ENCODE measurements around the gene NUP35.

The NUP35 gene, protein sequence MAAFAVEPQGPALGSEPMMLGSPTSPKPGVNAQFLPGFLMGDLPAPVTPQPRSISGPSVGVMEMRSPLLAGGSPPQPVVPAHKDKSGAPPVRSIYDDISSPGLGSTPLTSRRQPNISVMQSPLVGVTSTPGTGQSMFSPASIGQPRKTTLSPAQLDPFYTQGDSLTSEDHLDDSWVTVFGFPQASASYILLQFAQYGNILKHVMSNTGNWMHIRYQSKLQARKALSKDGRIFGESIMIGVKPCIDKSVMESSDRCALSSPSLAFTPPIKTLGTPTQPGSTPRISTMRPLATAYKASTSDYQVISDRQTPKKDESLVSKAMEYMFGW

DNA sequence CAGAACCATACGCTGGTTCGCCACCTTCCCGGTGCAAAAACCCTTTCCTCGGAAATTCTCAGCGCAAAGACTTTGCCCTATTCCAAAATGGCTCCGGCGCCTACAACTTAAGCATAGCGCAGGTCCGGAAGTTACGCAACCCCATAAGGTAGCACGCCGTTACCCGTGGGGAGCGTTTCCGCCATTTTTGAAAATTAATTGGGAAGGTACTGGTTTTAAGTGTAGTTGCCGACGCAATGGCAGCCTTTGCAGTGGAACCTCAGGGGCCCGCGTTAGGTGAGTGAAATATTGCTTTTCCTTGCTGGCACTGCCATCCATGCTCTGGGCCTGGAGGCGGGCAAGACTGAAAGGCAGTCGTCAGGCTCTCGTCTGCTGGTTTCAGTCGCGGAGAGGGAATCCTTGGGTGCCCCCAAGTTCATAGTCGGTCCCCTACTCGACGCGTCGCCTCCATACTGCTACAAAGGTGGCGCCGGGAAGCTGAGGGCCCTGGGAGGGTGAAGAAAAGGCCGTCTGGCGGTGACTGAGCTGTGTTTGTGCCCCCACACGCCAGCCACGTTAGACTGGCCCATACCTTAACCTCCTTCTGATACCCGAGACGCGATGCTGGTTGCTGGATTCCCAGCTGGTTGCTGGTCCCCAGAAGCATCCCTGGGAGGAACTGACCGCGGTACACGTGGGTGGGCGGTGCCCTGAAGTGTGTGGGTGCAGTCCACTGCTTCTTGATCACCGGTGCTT is at the start of gene NUP35:
Gene NUP35, plus strand, starts transcription at position 222 of the 735 bp plus-strand sequence. Its CDS starts 15 bp downstream, at position 237.
- peak; percentile 95 for DNase-seq

DNA sequence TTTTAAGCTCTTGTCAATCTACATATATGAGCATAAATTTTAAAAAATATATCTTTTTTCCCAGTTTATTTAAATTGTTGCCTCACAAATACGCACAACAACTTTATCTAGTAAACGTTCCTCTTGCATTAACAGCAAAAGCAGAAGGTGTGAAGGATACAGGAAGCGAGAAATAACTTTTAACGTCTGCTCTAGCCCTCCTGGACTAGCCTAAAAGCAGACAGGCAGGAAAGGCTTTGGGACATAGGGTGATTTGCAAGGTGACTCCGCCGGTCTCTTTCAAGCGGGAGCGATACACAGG is 46.1 kb upstream of the NUP35 start:
- DNase-seq = peak; percentile 65

DNA sequence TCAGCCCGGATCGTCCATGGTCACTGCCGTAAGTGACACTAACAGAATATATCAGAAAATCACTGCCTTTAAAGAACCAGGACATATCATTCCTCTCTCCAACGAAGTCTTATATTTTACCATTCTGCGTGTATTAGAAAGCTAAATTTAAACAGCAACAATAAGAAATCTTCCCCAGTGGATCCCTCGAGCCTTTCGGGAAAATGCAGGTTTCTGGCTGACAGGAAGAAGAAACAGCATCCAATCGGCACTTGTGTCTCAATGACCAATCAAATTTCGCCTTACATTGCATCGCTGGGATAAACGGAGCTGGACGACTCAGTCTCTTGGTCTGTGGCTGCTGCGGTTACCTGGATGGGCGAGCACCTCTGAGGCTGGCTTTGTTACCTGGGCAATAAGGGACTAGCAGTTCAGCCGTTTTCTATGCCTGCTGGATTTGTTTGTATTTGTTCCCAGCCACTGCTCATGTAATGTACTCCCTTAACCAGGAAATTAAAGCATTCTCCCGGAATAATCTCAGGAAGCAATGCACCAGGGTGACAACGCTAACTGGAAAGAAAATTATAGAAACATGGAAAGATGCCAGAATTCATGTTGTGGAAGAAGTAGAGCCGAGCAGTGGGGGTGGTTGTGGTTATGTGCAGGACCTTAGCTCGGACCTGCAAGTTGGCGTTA is 45.6 kb upstream of the NUP35 start, which contains the start of gene DUSP19:
Gene DUSP19, plus strand, starts transcription at position 284 of the 675 bp plus-strand sequence. Its CDS starts 187 bp downstream, at position 471.
- DNase-seq = peak; percentile 89

DNA sequence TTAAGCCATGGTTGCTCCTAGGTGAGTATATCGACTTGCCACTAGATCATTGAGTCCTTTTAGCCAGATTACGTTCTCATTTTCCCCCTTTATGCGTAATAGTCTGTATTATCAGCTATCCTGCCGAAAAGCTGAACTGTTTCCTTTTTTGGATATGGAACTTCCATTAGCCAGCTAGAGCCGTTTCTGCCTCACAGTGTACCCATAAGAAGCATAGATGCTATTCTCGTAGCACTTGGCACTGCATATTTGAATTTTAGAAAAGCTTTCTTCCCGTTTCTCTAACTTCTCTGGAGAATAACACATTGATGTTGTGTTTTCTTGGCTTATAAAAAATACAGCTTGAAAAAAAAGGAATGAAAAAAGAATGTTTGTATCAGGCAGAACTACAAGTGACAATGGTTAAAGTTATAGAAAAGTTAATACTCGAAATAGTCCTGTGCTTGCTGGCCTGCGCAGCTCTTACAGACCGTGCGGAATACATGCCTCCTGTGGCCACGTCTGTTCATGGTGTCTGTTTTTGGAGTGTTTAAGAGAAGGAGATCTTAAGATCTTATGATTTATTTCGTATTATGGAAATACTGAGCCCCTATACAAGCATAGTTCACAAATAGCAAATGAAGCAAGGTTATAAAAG is 45.0 kb upstream of the NUP35 start:
- DNase-seq = no peak

DNA sequence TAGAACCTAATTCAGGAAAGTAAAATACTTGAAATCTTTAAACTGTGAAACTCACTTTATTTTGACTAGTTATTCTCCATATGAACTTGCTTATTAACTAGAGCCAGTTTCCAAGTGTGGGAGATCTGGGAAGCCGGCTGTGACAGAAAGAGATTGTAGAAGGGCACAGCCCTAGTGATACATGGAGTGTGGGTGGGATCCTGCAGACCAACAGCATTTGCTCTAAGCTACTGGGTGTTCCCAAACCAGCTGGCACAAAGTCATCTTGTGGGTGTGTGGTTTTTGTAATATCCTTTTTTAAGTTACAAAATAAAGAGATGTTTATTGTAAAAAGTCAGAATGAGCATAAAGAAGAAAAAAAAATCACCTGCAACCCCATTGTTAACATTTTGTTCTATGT is 42.3 kb upstream of the NUP35 start:
- DNase-seq = no peak

DNA sequence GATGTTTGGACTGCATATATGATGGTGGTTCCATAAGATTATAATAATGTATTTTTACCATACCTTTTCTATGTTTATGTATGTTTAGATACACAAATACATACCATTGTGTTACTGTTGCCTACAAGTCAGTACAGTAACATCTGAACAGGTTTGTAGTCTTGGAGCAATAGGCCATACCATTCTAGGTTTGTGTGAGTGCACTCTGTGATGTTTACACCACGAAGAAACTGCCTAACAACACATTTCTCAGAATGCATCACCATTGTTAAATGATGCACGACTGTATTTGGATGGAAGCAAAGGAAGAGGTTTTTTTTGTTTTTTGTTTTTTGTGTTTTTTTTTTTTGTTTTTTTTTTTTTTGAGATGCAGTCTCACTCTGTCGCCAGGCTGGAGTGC is 36.2 kb upstream of the NUP35 start:
- DNase-seq = no peak

DNA sequence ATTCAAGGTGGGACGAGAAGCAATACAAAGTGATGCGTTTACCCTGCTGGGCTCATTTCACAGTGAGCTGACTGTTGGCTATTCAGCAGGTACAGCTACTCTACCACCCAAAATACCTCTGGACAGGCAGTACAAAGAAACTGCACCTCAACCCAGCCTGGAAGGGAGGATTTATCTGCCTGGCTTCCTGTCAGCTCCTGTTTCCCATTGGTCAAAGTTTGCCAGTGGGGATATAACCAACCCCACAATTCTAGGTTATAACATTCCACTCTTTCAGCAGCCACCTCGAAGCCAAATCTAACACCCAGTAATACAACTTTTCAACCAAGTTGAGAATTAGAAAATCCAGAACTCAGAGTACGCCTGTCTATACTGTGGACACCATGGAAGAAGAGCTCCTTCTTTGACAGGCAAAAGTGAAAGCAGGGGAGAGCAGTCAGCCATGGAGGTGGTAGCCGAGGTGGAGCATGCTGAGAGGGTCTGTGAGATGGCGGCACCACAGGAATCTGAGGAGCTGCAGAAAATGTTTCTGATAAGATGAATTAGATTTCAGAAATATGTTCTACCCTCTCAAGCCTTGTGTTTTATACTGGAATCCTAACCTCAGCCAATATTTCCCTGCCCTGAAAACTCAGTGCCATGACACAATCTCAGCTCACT is 34.9 kb upstream of the NUP35 start:
- DNase-seq = no peak

DNA sequence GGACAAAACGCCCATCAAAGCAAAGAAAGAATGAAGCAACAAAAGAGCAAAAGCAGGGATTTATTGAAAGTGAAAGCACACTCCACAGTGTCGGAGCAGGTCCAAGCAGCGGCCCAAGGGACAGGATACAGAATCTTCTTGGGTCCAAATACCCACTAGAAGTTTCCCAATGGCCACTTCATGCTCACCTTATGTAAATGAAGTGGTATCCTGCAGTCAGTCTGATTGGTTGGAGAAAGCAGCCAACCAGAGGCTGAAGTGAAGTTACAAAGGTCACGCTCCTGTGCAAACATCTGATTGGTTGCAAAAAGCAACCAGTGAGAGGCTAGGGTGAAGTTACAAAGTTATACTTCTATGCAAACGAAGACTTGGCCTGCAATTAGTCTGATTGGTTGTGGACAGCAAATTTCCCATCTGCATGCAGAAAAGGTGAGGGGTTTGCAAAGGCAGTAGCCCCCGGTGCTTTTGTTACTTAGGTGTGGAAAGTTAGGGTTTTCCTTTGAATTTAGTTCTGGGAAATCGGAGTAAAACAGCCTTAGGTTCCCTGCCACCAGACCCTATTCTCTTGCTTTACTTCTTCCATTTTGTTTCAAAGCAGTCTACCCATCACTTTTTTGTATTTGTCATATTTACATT is 32.8 kb upstream of the NUP35 start:
- DNase-seq = no peak

DNA sequence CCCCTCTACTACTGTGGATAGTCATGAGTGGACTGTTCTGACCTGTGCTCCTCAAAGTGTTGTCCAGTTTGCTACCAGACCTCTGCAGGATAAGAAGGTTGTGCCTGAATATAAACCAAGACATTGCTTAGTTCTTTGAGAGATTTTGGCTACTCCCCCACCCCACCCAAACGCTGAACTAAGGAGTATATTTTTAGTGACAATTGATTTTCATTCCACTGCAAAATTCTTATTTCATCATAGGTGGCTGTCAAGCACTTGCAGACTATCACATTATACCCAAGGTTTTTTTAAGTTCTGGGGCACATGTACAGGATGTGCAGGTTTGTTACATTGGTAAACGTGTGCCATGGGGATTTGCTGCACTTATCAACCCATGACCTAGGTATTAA is 32.3 kb upstream of the NUP35 start:
- DNase-seq = no peak

DNA sequence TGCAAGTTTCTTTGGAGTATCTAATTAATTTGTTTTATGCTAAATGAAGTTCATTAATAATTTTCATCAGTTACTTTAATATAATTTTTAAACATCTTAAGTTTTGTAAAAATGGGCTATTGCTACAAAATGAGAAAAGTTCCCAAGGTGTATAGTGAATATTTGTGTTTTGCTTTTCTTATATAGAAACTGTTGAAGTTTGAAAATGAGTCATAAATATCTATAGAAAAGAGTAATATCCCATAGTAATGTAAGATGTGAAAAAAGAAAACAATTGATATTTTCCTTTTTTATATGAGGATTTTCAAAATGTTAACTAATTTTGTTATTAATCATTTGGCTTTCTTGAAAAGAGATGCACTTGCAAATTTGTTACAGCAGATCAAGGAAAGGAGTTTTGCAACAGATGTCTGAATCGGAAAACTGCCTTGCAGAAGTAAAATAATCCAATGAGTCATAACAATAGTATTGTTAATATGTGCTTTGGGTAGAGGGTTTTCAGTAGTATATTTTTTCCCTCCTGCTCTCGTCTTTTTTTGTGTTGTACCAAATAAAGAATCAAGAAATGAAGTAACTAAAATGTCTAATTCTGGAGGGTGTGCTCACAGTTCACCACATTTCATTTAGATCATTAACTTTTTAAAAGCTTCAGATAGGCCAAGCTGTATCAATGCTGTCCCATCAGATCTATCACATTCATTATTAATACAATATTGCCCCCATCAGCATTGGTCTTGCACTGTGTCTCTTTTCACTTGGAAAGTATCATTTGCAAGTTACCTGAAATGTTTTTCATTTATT is 30.2 kb upstream of the NUP35 start:
- no peak for DNase-seq

DNA sequence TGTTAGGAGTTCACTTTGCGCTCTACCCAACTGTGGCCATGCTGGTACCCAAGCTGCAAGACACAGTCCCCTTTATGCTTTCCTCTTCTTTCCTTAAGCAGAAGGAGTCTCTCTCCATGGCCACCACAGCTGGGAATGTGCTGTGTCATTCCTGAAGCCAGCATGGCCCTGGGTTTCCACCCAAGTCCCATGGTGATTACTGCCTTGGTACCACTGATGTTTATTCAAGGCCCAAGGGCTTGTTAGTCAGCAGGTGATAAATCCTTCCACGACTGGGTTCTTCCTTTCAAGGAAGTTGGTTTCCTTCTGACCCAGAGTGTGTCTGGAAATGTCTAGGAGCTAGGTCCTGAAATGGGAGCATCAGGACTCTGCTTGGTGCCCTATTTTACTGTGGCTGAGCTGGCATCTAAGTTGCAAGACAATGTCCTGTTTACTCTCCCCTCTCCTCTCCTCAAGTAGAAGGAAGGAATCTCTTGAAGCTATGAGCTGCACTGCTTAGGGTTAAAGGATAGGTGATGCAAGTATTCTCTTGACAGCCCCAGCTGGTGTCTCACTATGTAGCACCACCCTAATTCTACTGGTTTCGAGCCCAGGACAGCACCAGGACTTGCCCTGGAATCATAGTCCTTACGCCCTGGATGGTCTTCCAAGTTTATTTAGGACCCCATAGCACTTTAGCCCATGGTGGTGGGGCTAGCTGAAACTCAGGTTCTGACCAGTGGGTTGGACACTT is 18.7 kb upstream of the NUP35 start:
- no peak for DNase-seq

DNA sequence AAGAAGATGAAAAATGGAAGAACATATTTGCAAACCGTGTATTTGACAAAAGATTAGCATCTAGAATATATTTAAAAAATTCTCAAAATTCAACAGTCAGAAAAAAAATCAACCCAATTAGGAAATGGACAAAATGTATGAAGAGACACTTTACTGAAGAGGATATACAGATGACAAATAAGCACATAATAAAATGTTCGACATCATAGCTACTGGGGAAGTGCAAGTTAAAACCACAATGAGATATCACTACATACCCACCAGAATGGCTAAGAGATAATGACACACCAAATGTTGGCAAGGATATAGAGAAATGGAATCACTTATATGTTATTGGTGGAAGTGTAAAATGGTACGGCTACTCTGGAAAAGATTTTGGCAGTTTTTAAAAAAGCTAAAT is 11.7 kb upstream of the NUP35 start:
- no peak for DNase-seq

DNA sequence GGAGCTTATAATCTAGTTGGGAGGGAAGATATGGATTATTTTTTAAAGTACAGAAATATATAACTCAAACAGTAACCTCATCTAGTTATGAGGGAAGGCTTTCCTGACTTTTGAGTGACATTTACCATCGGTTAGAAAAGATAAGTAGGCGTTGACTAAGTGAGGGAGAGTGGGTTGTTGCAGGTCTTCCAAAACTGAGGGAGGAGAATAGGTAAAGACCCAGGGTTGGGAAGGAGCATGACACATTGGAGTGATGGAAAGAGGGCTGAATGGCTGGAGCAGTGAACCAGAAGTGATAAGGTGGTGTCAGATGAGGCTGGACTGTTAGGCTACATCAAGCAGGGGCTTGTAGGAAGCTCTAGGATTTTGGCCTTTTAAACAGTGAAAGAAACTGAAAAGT is 10.6 kb upstream of the NUP35 start:
- no peak for DNase-seq

DNA sequence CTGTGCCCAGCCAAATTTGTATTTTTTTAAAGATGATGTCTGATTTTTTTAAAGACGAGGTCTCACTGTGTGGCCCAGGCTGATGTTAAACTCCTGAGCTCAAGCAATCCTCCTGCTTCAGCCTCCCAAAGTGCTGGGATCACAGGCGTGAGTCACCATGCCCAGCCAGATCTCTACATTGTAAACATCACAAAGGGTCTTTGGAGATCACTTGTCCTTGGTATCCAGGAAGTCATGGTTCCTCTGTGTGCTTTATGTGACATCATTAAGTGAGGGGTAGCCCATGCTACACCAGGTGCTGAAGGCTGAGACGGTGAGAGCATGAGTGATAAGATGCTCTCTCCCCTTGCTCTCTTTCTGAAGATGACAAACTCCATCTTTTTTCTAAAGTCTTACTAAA is 7.0 kb upstream of the NUP35 start:
- DNase-seq = no peak

DNA sequence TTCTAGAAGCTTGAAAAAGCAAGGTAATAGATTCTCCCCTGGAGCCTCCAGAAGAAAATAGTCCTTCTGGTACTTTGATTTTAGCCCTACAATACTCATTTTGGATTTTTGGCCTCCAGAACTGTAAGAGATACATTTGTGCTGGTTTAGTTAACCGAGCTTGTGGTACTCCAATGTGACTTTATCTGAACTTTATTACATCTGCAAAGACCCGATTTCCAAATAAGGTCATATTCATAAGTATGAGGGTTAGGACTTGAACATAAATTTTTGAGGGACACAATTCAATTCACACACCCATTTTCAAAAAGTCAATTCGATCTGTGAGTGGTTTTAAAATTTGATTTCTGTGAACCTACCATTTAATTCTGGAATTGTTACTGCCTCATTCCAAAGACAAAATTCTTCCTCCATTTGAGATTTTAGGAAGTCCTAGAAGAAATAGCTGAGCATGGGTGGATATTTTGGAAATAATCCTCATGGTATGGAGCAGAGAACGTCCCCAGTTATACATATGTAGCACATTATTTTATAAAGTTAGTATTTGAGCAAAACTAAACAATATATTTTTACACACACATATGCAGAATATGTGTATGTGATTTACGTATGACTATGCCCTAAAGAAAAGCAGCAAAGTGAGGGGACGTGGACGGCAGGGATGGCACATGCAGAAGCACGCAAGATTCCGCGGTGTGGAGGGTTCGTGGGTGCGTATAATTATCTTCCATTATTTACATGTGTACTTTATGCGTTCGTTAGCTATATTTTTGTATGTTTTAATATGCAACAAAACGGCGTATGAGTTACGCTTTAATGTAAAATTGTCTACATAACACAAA is 905 bp upstream of the NUP35 start:
- DNase-seq = no peak

DNA sequence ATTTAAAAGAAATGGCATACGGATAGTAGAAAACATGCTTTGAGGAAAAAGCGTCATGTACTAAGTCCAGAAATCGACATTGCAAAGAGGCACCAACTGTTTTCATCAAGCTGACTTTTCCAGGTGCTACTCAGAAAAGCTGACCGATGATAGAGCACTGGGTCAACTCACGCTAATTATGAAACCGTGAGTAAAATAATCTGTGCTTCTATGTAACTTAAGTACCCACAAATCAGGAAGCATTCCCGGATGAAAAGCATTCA is 353 bp upstream of the NUP35 start:
- DNase-seq = no peak

DNA sequence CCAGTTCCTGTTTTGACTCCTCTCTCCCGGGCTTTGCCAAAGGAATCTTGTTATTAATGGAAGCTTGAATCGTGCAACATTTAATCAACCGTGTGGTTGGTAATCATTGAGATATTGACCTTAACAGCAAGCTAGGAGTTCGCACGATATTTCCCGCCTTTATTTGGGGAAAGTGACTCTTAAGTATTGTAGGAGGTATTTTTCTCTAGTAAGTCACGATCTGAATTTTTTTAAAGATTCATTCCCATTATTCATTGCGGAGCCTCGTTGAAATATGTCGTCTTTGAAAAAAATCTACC is 663 bp downstream of the NUP35 start:
- no peak for DNase-seq

DNA sequence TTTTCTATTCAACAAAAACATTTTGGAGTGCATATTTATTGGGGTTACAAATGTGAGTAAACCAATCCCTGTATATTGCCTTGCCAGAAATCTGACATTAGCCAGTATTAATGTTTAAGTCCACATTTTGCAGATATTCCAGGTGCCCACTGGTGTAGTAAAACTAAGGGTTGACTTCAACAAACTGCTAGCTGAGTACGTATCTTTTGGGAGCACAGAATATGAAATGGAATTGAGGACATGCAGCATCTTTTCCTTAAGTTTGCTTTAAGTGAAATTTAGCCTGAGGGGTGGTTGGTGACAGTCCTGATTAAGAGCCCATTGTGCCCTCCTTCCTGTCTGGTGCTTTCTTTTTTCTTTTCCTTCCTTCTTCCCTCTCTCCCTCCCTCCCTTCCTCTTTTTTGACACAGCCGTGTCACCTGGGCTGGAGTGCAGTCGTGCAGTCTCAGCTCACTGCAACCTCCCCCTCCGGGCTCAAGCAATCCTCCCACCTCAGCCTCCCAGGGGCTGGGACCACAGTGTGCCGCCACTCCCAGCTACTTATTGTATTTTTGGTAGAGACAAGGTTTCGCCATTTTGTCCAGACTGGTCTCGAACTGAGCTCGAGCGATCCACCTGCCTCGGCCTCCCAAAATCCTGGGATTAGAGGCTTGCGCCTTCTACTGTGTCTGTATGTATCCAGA is 1.6 kb downstream of the NUP35 start:
- no peak for DNase-seq

DNA sequence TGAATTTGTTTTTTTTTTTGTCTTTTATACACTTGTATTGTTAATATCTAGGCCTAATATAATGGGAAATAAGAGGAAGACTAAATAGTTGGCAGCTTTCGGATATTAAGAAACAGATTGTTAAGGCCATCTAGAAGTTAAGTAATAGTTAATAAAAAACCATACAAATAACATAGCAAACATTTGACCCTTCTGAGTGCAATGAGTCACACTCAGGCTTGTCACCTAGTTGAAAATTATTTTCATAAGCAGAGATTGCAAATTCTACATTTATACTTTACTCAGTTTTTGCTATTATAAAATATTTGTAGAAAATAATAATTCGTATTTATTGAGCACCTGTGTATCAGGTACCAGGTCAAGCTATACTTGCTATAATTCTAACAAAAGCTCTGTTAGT is 2.4 kb downstream of the NUP35 start:
- no peak for DNase-seq

DNA sequence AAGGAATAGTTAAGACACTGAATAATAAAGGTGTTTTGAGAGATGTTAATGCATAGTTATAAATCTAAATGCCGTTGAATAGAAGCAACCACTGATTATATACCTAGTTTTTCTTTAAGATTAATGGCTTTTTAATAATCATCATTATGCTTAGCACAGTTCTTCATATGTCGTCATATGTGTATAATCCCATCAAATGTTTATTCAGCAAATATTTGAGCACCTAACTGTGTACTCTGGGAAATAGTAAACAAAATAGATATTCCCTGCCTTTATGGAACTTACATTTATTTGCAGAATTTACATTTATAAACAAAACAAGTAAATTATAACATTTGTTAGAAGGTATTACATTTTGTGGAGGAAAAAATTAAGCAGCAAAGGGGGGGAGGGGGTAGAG is 9.8 kb downstream of the NUP35 start:
- DNase-seq = no peak

Measured in activated effector memory CD4-positive, alpha-beta T cell treated with anti-CD3 and anti-CD28 coated beads, Interleukin-2, amount 50 U/mL, for 16 hours (primary cell).